ENCODE measurements around the gene RPS29.
"Not testable (repeated sequence)": the region's sequence is repeated elsewhere in the genome, so short reads cannot be mapped to it uniquely, and the experiment has no call there.

RPS29 gene

DNA sequence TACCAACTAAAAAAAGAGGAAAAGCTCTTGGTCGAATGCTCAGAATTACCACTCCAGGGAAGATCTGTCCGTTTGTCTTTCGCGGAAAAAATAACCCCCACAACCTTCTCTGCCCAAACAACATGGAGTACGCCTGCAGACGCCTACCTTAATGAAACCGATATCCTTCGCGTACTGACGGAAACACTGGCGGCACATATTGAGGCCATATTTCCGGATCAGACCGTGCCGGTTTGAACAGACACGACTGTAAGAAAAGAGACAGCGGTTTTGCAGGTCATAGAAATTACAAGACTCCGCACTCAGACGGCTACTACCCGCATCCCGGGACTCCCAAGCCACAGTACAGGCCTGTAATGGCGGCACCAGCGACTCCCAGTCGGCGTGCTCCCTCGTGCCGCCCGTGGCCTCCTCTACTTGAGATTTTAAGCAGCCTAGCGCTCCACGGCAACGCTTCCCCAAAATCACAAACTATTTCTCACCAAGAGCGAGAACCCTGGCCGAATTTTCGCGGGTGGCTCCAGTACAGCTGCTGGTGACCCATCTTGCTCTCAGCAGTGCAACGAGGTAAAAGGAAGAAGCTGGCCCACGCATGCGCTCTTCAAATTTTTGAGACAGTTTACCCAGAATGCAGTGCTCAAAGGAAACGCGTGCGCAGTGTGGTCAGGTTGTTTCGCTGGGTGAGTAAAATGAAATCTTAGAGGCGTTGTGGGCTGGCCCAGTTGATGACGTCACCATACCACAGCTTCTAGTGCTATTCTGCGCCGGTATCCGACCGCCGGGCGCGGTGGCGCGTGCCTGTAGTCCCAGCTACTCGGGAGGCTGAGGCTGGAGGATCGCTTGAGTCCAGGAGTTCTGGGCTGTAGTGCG lies at the start of gene RPS29:
TSS of gene RPS29 (minus strand) at position 578 of the 870 bp plus-strand sequence. CDS start at position 544, 34 bp downstream.
- DNase-seq: peak; percentile 100

DNA sequence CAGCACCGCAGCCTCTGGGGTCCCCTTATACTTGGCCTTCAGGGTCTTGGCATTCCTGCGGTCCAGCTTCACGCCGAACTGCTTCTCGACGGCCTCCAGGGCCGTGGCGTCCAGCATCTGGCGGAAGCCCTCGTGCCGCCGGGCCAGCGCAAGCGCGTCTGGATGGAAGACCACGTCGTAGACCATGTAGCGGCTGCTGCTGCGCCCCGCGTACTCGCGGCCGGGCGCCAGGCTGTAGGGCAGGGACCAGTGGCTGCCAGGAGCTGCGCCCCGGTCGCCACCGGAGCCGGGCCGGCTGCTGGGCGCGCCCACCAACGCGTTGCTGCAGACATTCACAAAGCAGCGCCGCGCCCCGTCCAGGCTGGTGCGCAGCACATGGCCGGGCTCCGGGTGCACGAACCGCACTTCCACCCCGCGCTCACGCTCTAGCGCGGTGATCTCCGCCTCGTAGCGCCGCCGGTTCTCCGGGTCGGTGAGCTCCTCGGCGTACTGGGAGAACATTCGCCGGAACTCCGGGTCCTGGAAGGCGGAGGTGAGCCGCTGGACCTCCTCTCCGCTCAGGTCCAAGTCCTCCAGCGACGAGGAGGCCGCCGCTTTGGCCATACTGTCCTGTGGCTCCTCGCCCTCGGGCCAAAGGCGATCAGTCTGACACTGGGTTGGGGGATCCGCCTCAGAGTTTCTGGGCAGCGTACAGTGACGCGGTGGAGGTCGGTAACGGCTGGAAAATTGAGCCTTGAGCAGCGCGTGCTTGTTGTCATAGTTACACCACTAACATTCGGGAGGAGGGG lies 48.6 kb upstream of the RPS29 start, which contains the start of gene DNAAF2:
TSS of gene DNAAF2 (minus strand) at position 698 of the 788 bp plus-strand sequence. CDS start at position 603, 95 bp downstream.
- DNase-seq: peak; percentile 46

GRCh38 chr14:49633640-49634546 lies 47.7 kb upstream of the RPS29 start:
- peak; percentile 88 for DNase-seq

- DNase-seq: no peak
These were observed 38.0 kb upstream of the RPS29 start for GRCh38 chr14:49623941-49624839.

DNA sequence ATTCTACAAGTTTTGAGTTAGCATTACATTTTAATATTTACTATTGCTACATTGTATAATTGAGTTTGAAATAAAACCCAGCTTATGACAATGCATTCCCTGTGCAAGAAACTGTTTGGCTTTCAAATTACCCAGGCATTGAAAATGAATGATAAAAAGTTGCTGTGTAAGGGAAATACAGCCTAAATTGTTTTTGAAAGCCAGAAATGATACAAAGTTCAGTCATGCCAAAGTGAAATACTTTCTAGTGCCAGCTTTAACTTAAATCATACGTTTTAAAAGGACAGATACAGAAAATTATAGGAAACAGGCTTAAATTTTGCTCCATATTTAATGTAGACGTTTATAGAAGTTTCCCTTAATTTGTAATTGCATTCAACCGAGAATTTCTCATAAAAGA lies 37.2 kb upstream of the RPS29 start:
- no peak for DNase-seq

DNA sequence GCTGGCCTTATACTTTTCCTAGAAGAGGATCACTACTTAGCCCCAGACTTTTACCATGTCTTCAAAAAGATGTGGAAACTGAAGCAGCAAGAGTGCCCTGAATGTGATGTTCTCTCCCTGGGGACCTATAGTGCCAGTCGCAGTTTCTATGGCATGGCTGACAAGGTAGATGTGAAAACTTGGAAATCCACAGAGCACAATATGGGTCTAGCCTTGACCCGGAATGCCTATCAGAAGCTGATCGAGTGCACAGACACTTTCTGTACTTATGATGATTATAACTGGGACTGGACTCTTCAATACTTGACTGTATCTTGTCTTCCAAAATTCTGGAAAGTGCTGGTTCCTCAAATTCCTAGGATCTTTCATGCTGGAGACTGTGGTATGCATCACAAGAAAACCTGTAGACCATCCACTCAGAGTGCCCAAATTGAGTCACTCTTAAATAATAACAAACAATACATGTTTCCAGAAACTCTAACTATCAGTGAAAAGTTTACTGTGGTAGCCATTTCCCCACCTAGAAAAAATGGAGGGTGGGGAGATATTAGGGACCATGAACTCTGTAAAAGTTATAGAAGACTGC lies 35.9 kb upstream of the RPS29 start:
- DNase-seq: no peak

GRCh38 chr14:49621114-49621881 lies 35.1 kb upstream of the RPS29 start:
- peak; percentile 74 for DNase-seq

- DNase-seq: peak; percentile 97
These were observed 34.3 kb upstream of the RPS29 start, which contains the start of the genes MGAT2 and RPL36AL for GRCh38 chr14:49620182-49621113. MGAT2 (plus strand) TSS chr14:49620799; CDS start chr14:49621269, 470 bp downstream. RPL36AL (minus strand) TSS chr14:49620626; CDS start chr14:49619104, 1,522 bp downstream.

DNA sequence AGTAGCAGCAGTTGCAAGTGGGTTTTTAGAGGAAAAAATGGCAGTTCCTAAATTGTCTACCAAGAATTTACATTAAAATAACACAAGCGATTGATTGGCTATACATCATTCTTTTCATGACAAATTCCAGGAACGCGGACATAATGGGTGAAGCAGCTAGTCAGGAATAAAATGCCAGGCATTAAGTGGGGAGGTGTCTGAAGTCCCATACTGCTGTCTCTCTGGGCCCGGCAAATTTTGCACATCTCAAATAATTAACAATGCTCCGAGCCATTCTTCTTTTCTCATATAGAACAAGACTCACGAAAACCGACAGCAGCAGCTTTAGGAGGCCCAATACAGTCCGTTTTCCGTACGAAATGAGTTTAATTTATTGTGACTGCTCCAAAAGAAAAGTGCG lies 33.5 kb upstream of the RPS29 start:
- DNase-seq: no peak

DNA sequence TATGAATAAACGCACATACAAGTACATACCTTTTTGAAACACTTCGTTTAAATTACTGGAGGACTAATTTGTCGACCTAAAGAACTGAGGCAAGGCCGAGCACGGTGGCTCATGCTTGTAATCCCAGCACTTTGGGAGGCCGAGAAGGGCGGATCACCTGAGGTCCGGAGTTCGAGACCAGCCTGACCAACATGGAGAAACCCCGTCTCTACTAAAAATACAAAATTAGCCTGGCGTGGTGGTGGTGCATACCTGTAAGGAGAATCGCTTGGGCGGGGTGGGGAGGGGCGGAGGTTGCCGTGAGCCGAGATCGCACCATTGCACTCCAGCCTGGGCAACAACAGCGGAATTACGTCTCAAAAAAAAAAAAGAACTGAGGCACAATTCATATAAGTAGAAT lies 33.1 kb upstream of the RPS29 start:
- not testable (repeated sequence) for DNase-seq

DNA sequence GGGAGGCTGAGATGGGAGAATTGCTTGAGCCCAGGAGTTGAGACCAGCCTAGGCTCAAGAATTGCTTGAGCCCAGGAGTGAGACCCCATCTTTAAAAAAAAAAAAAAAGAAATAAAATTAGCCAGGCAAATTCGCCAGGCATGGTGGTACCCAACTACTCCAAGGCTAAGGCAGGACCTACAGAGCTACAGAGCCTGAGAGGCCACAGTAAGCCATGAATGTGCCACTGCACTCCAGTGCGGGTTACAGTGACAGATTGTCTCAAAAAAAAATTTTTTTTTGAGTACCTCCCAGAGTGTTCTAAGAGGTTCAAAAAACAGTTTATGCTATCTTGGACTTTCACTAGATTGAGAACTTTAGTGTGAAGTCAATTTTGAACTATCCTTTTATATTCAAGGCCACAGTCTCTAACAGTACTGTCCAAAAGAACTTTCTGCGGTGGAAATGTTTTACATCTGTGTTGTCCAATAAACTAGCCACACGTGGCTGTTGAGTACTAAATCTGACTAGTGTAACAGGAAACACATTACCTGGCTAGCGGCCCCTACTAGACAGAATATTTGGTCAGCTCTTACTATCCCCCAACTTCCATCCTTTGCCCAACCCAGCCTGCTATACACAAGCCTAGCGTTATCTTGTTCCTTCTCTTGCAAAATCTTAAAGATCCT lies 31.8 kb upstream of the RPS29 start:
- DNase-seq: peak; percentile 36

- no peak for DNase-seq
These were observed 29.6 kb upstream of the RPS29 start for GRCh38 chr14:49615776-49616175.

GRCh38 chr14:49614196-49614595 lies 28.0 kb upstream of the RPS29 start:
- no peak for DNase-seq

- no peak for DNase-seq
These were observed 26.5 kb upstream of the RPS29 start for GRCh38 chr14:49612671-49613070.

- no peak for DNase-seq
These were observed 26.1 kb upstream of the RPS29 start for GRCh38 chr14:49612251-49612650.

GRCh38 chr14:49607583-49607982 lies 21.4 kb upstream of the RPS29 start:
- no peak for DNase-seq

- DNase-seq: peak; percentile 83
These were observed 12.5 kb upstream of the RPS29 start, which contains the start of gene LRR1 for GRCh38 chr14:49598485-49599300. LRR1 (plus strand) TSS chr14:49598940; CDS start chr14:49599021, 81 bp downstream.

- no peak for DNase-seq
These were observed 12.0 kb upstream of the RPS29 start for GRCh38 chr14:49598189-49598484.

All from MV-4-11 (cell line).